ENCODE data around the gene C20orf96.
"Not testable (repeated sequence)": the region's sequence is repeated elsewhere in the genome, so short reads cannot be mapped to it uniquely, and the experiment has no call there.

Gene C20orf96

GRCh38 chr20:278181-278580, 12.4 kb downstream of the C20orf96 start:
- DNase-seq = no peak

GRCh38 chr20:277496-277781, 13.1 kb downstream of the C20orf96 start:
- DNase-seq = no peak

- no peak for DNase-seq
These were observed 13.7 kb downstream of the C20orf96 start for GRCh38 chr20:276620-277495.

- no peak for DNase-seq
These were observed 14.8 kb downstream of the C20orf96 start for GRCh38 chr20:275791-276190.

- no peak for DNase-seq
These were observed 16.7 kb downstream of the C20orf96 start for GRCh38 chr20:273884-274283.

GRCh38 chr20:272718-273117, 17.8 kb downstream of the C20orf96 start:
- no peak for DNase-seq

GRCh38 chr20:271528-271927, 19.0 kb downstream of the C20orf96 start:
- no peak for DNase-seq

GRCh38 chr20:271069-271468, 19.5 kb downstream of the C20orf96 start:
- no peak for DNase-seq

GRCh38 chr20:270517-270916, 20.0 kb downstream of the C20orf96 start:
- DNase-seq = no peak

- DNase-seq = peak; percentile 71 to 86 (median 80)
These were observed 23.7 kb downstream of the C20orf96 start for GRCh38 chr20:266596-267562.

- DNase-seq = no peak
These were observed 26.8 kb downstream of the C20orf96 start for GRCh38 chr20:263701-264100.

GRCh38 chr20:259981-260380, 30.6 kb downstream of the C20orf96 start:
- no peak for DNase-seq

- DNase-seq = peak in 1 of 5 experiments; percentile 47
These were observed 31.6 kb downstream of the C20orf96 start for GRCh38 chr20:258963-259362.

GRCh38 chr20:258269-258858, 32.2 kb downstream of the C20orf96 start:
- DNase-seq = peak in 1 of 5 experiments; percentile 82

- DNase-seq = no peak
These were observed 33.1 kb downstream of the C20orf96 start, which contains the start of gene DEFB132 for GRCh38 chr20:257419-257818. TSS of gene DEFB132 (plus strand) at chr20:257724. CDS start at chr20:257779, 55 bp downstream.

GRCh38 chr20:253447-253846, 37.1 kb downstream of the C20orf96 start:
- not testable (repeated sequence) for DNase-seq

- DNase-seq = no peak
These were observed 37.7 kb downstream of the C20orf96 start for GRCh38 chr20:252801-253200.

- DNase-seq = no peak
These were observed 39.2 kb downstream of the C20orf96 start for GRCh38 chr20:251354-251753.

- no peak for DNase-seq
These were observed 47.6 kb downstream of the C20orf96 start for GRCh38 chr20:242905-243304.

GRCh38 chr20:237929-238328, 52.6 kb downstream of the C20orf96 start:
- peak in 1 of 5 experiments; percentile 78 for DNase-seq

- peak in 1 of 5 experiments; percentile 51 for DNase-seq
These were observed 53.1 kb downstream of the C20orf96 start for GRCh38 chr20:237489-237888.

- DNase-seq = no peak
These were observed 54.7 kb downstream of the C20orf96 start for GRCh38 chr20:235891-236290.

Data from T-helper 2 cell (primary cell).